ENCODE measurements around the gene MAGEA10. TPM values are rescaled to one million over a fixed set of nuclear protein-coding genes. Genes with fewer than 3 reads are reported as not detected.
"Not testable (repeated sequence)": the region's sequence is repeated elsewhere in the genome, so short reads cannot be mapped to it uniquely, and the experiment has no call there.

Gene MAGEA10
- total and polyA plus RNA-seq, 9 of the 15 experiments (the other 6 are each of a cell fraction or from before 2014, with no cell fraction given): 0.06 to 0.45 (median 0.15) TPM; not detected in 4

- POLR2A ChIA-PET; BruUV-seq (replicated peaks); H3K4me3 ChIP-seq; H3K9me3 ChIP-seq (replicated peaks; ENCODE audit: control insufficient read depth, insufficient read depth, low read depth, low read length); H3K9ac ChIP-seq (ENCODE audit: insufficient read depth in 1 of 2, low read depth in 2 of 2, low read length in 2 of 2); H3K9me1 ChIP-seq (ENCODE audit: control insufficient read depth, insufficient read depth, low read length); H3K36me3 ChIP-seq (ENCODE audit: control insufficient read depth, insufficient read depth, low read length); H3K79me2 ChIP-seq (ENCODE audit: control insufficient read depth, insufficient read depth, low read length); H4K20me1 ChIP-seq (replicated peaks; ENCODE audit: control insufficient read depth, insufficient read depth, low read length); H3K27me3 ChIP-seq (ENCODE audit: control insufficient read depth in 2 of 2, insufficient read depth in 2 of 2, low read length in 2 of 2); in situ Hi-C loops (cut with MboI): not testable (repeated sequence)
- Histone ChIP-seq H2AFZ (ENCODE audit: low read depth, low read length) (peak overlapping the region; percentile 55), H3K27ac (ENCODE audit: extremely low read depth, low read depth, low read length) (peak overlapping the region; percentile 52; the same call in 2 of the 3 replicates), H3K4me2 (ENCODE audit: insufficient read depth, low read length) (peak overlapping the region; percentile 46; the same call in 1 of the 2 replicates), H3K4me1 (replicated peaks in 1 of 2; ENCODE audit: control insufficient read depth in 2 of 2, insufficient read depth in 2 of 2, low read length in 2 of 2) (peaks cover 0 to 21% of the 10 kb centered on the region in 2 experiments; a peak in 4 of 5 replicates)
- intact Hi-C loops (cut with micrococcal nuclease): loop anchor here (10.0 kb wide), 1 partner anchor 154 kb away; the partner anchor contains the start of gene GABRE
- FAIRE-seq (peak; percentile 94), ATAC-seq (peak; percentile 92), DNase-seq (ENCODE audit: extremely low read depth in 1 of 4, low spot score in 3 of 4) (peak; percentile 64 to 76 (median 72))
- 86% methylated on average over 1 of the region's 4 CpGs for WGBS (ENCODE audit: insufficient coverage, low coverage, missing lambda C conversion rate)
- CTCF ChIA-PET (ENCODE audit: low intra/inter-chr PET ratio): interaction anchor here (1.0 kb wide), 1 partner anchor 155 kb away, joined by 3 read pairs; the partner anchor contains the start of gene GABRE
- TF ChIP-seq ATF7 (IDR thresholded peaks at IDR 0.05): peak; percentile 17; the same call in 1 of the 2 replicates
- TF ChIP-seq, protein P1, sequence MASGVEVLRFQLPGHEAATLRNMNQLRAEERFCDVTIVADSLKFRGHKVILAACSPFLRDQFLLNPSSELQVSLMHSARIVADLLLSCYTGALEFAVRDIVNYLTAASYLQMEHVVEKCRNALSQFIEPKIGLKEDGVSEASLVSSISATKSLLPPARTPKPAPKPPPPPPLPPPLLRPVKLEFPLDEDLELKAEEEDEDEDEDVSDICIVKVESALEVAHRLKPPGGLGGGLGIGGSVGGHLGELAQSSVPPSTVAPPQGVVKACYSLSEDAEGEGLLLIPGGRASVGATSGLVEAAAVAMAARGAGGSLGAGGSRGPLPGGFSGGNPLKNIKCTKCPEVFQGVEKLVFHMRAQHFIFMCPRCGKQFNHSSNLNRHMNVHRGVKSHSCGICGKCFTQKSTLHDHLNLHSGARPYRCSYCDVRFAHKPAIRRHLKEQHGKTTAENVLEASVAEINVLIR (CRISPR knock-in tag; IDR thresholded peaks at IDR 0.05): 0 out of 2 replicates have a peak, but pooled peaks have one; percentile 32
- 0 out of 2 replicates have a peak, but pooled peaks have one; percentile 12 for TF ChIP-seq CEBPB (tag; IDR thresholded peaks at IDR 0.05)
- TF ChIP-seq ILK (tag; IDR thresholded peaks at IDR 0.05; ENCODE audit: borderline replicate concordance, low read depth): peak; percentile 79; the same call in 1 of the 2 replicates
- peak; percentile 93 for TF ChIP-seq DMBX1 (CRISPR knock-in tag; IDR thresholded peaks at IDR 0.05; ENCODE audit: borderline replicate concordance)
- 0 out of 2 replicates have a peak, but pooled peaks have one; percentile 17 for TF ChIP-seq NCOR1 (IDR thresholded peaks at IDR 0.05)
- peak in 1 of 2 experiments; percentile 53; a peak in 1 of 4 replicates for TF ChIP-seq RCOR1 (IDR thresholded peaks at IDR 0.05; ENCODE audit: borderline replicate concordance in 1 of 2, low read depth in 2 of 2, low read length in 2 of 2)
- TF ChIP-seq HSF4 (CRISPR knock-in tag; IDR thresholded peaks at IDR 0.05; ENCODE audit: borderline replicate concordance): peak; percentile 58; the same call in 1 of the 2 replicates
- peak in 1 of 2 experiments; percentile 43; a peak in 1 of 4 replicates for TF ChIP-seq ZNF639 (CRISPR knock-in tag; conservative IDR thresholded peaks at IDR 0.05 in 1 of 2, IDR thresholded peaks at IDR 0.05 in 1 of 2)
- 0 out of 2 replicates have a peak, but pooled peaks have one; percentile 46 for TF ChIP-seq ZNF589 (CRISPR knock-in tag; IDR thresholded peaks at IDR 0.05; ENCODE audit: low read depth)
- 0 out of 2 replicates have a peak, but pooled peaks have one; percentile 18 for TF ChIP-seq CREM (IDR thresholded peaks at IDR 0.05; ENCODE audit: low read depth)
- 0 out of 4 replicates have a peak, but pooled peaks of 1 of the 2 experiments have one; percentile 32 for TF ChIP-seq ARNT (IDR thresholded peaks at IDR 0.05)
- TF ChIP-seq ZNF592 (IDR thresholded peaks at IDR 0.05): peak; percentile 94
Measured at GRCh38 chrX:152129069-152129844, 9.1 kb downstream of the MAGEA10 start.
